HFFc6 (cell line): ENCODE measurements around the gene CASR. TPM values are rescaled to one million over a fixed set of nuclear protein-coding genes. Genes with fewer than 3 reads are reported as not detected.

Experiments
- DNase-seq: peaks from one replicate; pipeline ENCODE4 v3.0.0-alpha.2; 2018
- H3K27ac Mint-ChIP-seq: 2 replicates; pipeline ENCODE4 v1.8.0; 2020; ENCODE audit warnings: mild to moderate bottlenecking, mixed read lengths
- H3K27me3 Mint-ChIP-seq: 2 replicates; pipeline ENCODE4 v1.8.0; 2021; ENCODE audit warnings: mild to moderate bottlenecking, moderate library complexity, mixed read lengths; ENCODE audit not compliant: insufficient read depth
- H3K36me3 Mint-ChIP-seq: 2 replicates; pipeline ENCODE4 v1.8.0; 2021; ENCODE audit warnings: low read depth, mixed read lengths
- H3K4me1 Mint-ChIP-seq: 2 replicates; pipeline ENCODE4 v1.8.0; 2020; ENCODE audit warnings: low read depth, mixed read lengths
- H3K4me3 Mint-ChIP-seq: 2 replicates; pipeline ENCODE4 v1.8.0; 2020; ENCODE audit warnings: mild to moderate bottlenecking, moderate library complexity, mixed read lengths
- H3K9me3 Mint-ChIP-seq: 2 replicates; pipeline ENCODE4 v1.8.0; 2020; ENCODE audit warnings: mild to moderate bottlenecking, mixed read lengths
- CTCF ChIP-seq: fragments of 200-600 bp; sonication (generic); IDR thresholded peaks from 2 replicates; pipeline ENCODE4 v1.5.0; 2021; ENCODE audit warnings: antibody characterized with exemption, mild to moderate bottlenecking
- total RNA-seq, 6 experiments: library from RNA; stranded (reverse); fragmentation: NEBNext Ultra II Directional; extraction: Animal tissue kit (Norgen Biotek cat#: 25700); gene quantifications; 2 replicates in 1 of 6; 3 replicates in 5 of 6; pipeline ENCODE4 v1.2.3, GENCODE V29; 2021

Gene CASR
- total RNA-seq, 6 experiments from 2014 or later, result 0.03 TPM; not detected in 5

- H3K4me1 Mint-ChIP-seq, result no peaks in the 10 kb centered on the region
- H3K4me3 Mint-ChIP-seq, result no peak overlapping the region
- H3K36me3 Mint-ChIP-seq, result no peaks in the 10 kb centered on the region
- H3K27me3 Mint-ChIP-seq, result peaks cover 32% of the 10 kb centered on the region
- TF ChIP-seq CTCF, result no peak
- no peaks in the 10 kb centered on the region for H3K9me3 Mint-ChIP-seq
- H3K27ac Mint-ChIP-seq, result no peak overlapping the region
- no peak for DNase-seq
Measured at GRCh38 chr3:122283796-122284445, 100.5 kb downstream of the CASR start.

GRCh38 chr3:122284486-122284885, 101.0 kb downstream of the CASR start:
- Mint-ChIP-seq H3K36me3 (no peaks in the 10 kb centered on the region), H3K4me1 (no peaks in the 10 kb centered on the region), H3K27me3 (peaks cover 34% of the 10 kb centered on the region), H3K9me3 (no peaks in the 10 kb centered on the region), H3K27ac (no peak overlapping the region), H3K4me3 (no peak overlapping the region)
- no peak for TF ChIP-seq CTCF
- no peak for DNase-seq

- no peaks in the 10 kb centered on the region for H3K4me1 Mint-ChIP-seq
- H3K27me3 Mint-ChIP-seq, result peaks cover 11% of the 10 kb centered on the region
- DNase-seq, result no peak
- H3K9me3 Mint-ChIP-seq, result no peaks in the 10 kb centered on the region
- H3K27ac Mint-ChIP-seq, result no peak overlapping the region
- H3K4me3 Mint-ChIP-seq, result no peak overlapping the region
- TF ChIP-seq CTCF, result no peak
- no peaks in the 10 kb centered on the region for H3K36me3 Mint-ChIP-seq
Measured at GRCh38 chr3:122294359-122294758, 110.9 kb downstream of the CASR start.

GRCh38 chr3:122295266-122296062, 112.0 kb downstream of the CASR start:
- no peak for TF ChIP-seq CTCF
- DNase-seq, result no peak
- peaks cover 9% of the 10 kb centered on the region for H3K27me3 Mint-ChIP-seq
- no peak overlapping the region for H3K27ac Mint-ChIP-seq
- no peaks in the 10 kb centered on the region for H3K36me3 Mint-ChIP-seq
- H3K4me3 Mint-ChIP-seq, result no peak overlapping the region
- peaks cover 3% of the 10 kb centered on the region for H3K9me3 Mint-ChIP-seq
- no peaks in the 10 kb centered on the region for H3K4me1 Mint-ChIP-seq

- Mint-ChIP-seq H3K4me3 (no peak overlapping the region), H3K36me3 (no peaks in the 10 kb centered on the region), H3K4me1 (no peaks in the 10 kb centered on the region), H3K27ac (no peak overlapping the region), H3K27me3 (peaks cover 6% of the 10 kb centered on the region), H3K9me3 (peaks cover 4% of the 10 kb centered on the region)
- TF ChIP-seq CTCF, result no peak
- no peak for DNase-seq
Measured at GRCh38 chr3:122298239-122298638, 114.8 kb downstream of the CASR start.
